HepG2 (cell line): Measurements from ENCODE around the gene FAM117A. TPM values are rescaled to one million over a fixed set of nuclear protein-coding genes. Genes with fewer than 3 reads are reported as not detected.
A peak's percentile ranks its signal among the peaks of the same experiment; 100 is the strongest.

Experiments used
- ARID5B ChIP-seq: IDR thresholded peaks from 2 replicates; pipeline ENCODE4 v1.4.0; 2020; ENCODE audit warnings: mild to moderate bottlenecking, missing genetic modification reagents
- BCL3 ChIP-seq: sonication (generic); formaldehyde crosslinking; IDR thresholded peaks from 2 replicates; pipeline ENCODE4 v1.5.1; 2020; ENCODE audit warnings: mild to moderate bottlenecking, missing genetic modification reagents, moderate library complexity
- ERF ChIP-seq: IDR thresholded peaks from 2 replicates; pipeline ENCODE4 v1.6.1; 2018; ENCODE audit warnings: missing biosample characterization, missing genetic modification reagents
- FOXP4 ChIP-seq: sonication (generic); formaldehyde crosslinking; IDR thresholded peaks from 2 replicates; pipeline ENCODE4 v1.4.0; 2020; ENCODE audit warnings: missing genetic modification reagents
- KLF15 ChIP-seq: sonication (generic); formaldehyde crosslinking; IDR thresholded peaks from 2 replicates; pipeline ENCODE4 v1.8.1; 2023; ENCODE audit warnings: borderline replicate concordance, mild to moderate bottlenecking, inconsistent platforms, missing genetic modification reagents, mixed read lengths
- MATR3 ChIP-seq: sonication (generic); formaldehyde crosslinking; IDR thresholded peaks from 2 replicates; pipeline ENCODE4 v1.4.0; 2020; ENCODE audit warnings: missing genetic modification reagents
- NFATC3 ChIP-seq: sonication (generic); formaldehyde crosslinking; IDR thresholded peaks from 2 replicates; pipeline ENCODE4 v1.5.1; 2020; ENCODE audit warnings: mild to moderate bottlenecking, missing genetic modification reagents
- REPIN1 ChIP-seq: sonication (generic); formaldehyde crosslinking; IDR thresholded peaks from 2 replicates; pipeline ENCODE4 v1.8.0; 2022; ENCODE audit warnings: missing genetic modification reagents, low read depth, mild to moderate bottlenecking, borderline replicate concordance
- RFXANK ChIP-seq: IDR thresholded peaks from 2 replicates; pipeline ENCODE4 v1.6.1; 2016
- SKI ChIP-seq: fragments of 450-650 bp; IDR thresholded peaks from one replicate; pipeline ENCODE4 v1.6.1; 2018; ENCODE audit warnings: mild to moderate bottlenecking; ENCODE audit not compliant: partially characterized antibody
- UBTF ChIP-seq: sonication (generic); formaldehyde crosslinking; IDR thresholded peaks from 2 replicates; pipeline ENCODE4 v1.4.0; 2020; ENCODE audit warnings: mild to moderate bottlenecking, missing genetic modification reagents
- ZMYM4 ChIP-seq: sonication (generic); formaldehyde crosslinking; IDR thresholded peaks from 2 replicates; pipeline ENCODE4 v1.8.1; 2023; ENCODE audit warnings: mild to moderate bottlenecking, missing genetic modification reagents
- ZNF672 ChIP-seq: sonication (generic); formaldehyde crosslinking; IDR thresholded peaks from 2 replicates; pipeline ENCODE4 v1.8.1; 2022; ENCODE audit warnings: missing genetic modification reagents
- ZNF710 ChIP-seq: sonication (generic); formaldehyde crosslinking; IDR thresholded peaks from 2 replicates; pipeline ENCODE4 v1.5.0; 2020; ENCODE audit warnings: mild to moderate bottlenecking, missing genetic modification reagents, borderline replicate concordance
- polyA plus RNA-seq, 8 experiments: library from polyadenylated mRNA; depleted of rRNA in 3 of 8; stranded (reverse) in 7 of 8; unstranded in 1 of 8; fragments of >200 nt; fragmentation: Illumina TruSeq in 4 of 8; extraction: Trizol in 4 of 8; gene quantifications; 2 replicates each; pipeline versions ENCODE4 v1.2.1 to v1.2.3, GENCODE V29; 2011 to 2016; ENCODE audit warnings: low read depth in 4 of 8, missing spikeins in 1 of 8, mixed read lengths in 1 of 8; ENCODE audit not compliant: insufficient read depth in 1 of 8
- total RNA-seq, 5 experiments: library from RNA; depleted of rRNA; stranded (reverse); fragments of >200 nt; fragmentation: Illumina TruSeq; extraction: Trizol; gene quantifications; 2 replicates each; pipeline ENCODE4 v1.2.3, GENCODE V29; 2016; ENCODE audit warnings: low read depth in 1 of 5

The FAM117A gene
- total and polyA plus RNA-seq, 2 of the 13 experiments (the other 11 are each of a cell fraction or from before 2014, with no cell fraction given) = 12.1 to 19.8 TPM

GRCh38 chr17:49734515-49735490, 29.1 kb downstream of the FAM117A start (continued):
- TF ChIP-seq ARID5B (CRISPR knock-in tag) (peak; percentile 74), SKI (no peak), UBTF (CRISPR knock-in tag) (no peak), ZNF710 (no peak), REPIN1 (0 out of 2 replicates have a peak, but pooled peaks have one; percentile 35), BCL3 (no peak), RFXANK (no peak), FOXP4 (0 out of 2 replicates have a peak, but pooled peaks have one; percentile 62), NFATC3 (CRISPR knock-in tag) (no peak), ZNF672 (CRISPR knock-in tag) (no peak), KLF15 (CRISPR knock-in tag) (no peak), ZMYM4 (CRISPR knock-in tag) (no peak), MATR3 (CRISPR knock-in tag) (no peak), ERF (CRISPR knock-in tag) (0 out of 2 replicates have a peak, but pooled peaks have one; percentile 46)
